Bronchial epithelial cell (primary cell): ENCODE data around the gene ETF1. TPM values are rescaled to one million over a fixed set of nuclear protein-coding genes. Genes with fewer than 3 reads are reported as not detected.

Source experiments
- DNase-seq: peaks from one replicate; pipeline ENCODE4 v3.0.0-alpha.2; 2010; ENCODE audit warnings: low read depth
- FAIRE-seq: peaks from 2 replicates; lab custom pipeline; 2011; peaks lifted over from hg19 to GRCh38; lab: Jason Lieb, UNC
- H3K27me3 ChIP-seq: 2 replicates; pipeline ENCODE4 v1.5.1; 2011; ENCODE audit warnings: low read length; ENCODE audit not compliant: control insufficient read depth, insufficient read depth
- H3K36me3 ChIP-seq: 2 replicates; pipeline ENCODE4 v1.5.1; 2011; ENCODE audit warnings: low read length; ENCODE audit not compliant: control insufficient read depth, insufficient read depth
- H3K4me3 ChIP-seq: 2 replicates; pipeline ENCODE4 v1.5.1; 2011; ENCODE audit warnings: mild to moderate bottlenecking, low read depth, low read length, control low read depth
- total RNA-seq: library from RNA; depleted of rRNA; stranded (reverse); fragments of >200 nt; gene quantifications from 2 replicates; pipeline ENCODE4 v1.2.1, GENCODE V29; 2014
- TF ChIP-seq, protein P1 (sequence below): IDR thresholded peaks from 2 replicates; pipeline ENCODE4 v1.5.1; 2011; ENCODE audit warnings: mild to moderate bottlenecking, moderate library complexity, low read length, control low read depth, inconsistent platforms; ENCODE audit not compliant: insufficient read depth, severe bottlenecking

The ETF1 gene
- total RNA-seq, 1 donor from 2014 or later: 183 TPM

GRCh38 chr5:138498376-138498775, 44.7 kb downstream of the ETF1 start:
- DNase-seq (no peak), FAIRE-seq (no peak)
- TF ChIP-seq, protein P1, sequence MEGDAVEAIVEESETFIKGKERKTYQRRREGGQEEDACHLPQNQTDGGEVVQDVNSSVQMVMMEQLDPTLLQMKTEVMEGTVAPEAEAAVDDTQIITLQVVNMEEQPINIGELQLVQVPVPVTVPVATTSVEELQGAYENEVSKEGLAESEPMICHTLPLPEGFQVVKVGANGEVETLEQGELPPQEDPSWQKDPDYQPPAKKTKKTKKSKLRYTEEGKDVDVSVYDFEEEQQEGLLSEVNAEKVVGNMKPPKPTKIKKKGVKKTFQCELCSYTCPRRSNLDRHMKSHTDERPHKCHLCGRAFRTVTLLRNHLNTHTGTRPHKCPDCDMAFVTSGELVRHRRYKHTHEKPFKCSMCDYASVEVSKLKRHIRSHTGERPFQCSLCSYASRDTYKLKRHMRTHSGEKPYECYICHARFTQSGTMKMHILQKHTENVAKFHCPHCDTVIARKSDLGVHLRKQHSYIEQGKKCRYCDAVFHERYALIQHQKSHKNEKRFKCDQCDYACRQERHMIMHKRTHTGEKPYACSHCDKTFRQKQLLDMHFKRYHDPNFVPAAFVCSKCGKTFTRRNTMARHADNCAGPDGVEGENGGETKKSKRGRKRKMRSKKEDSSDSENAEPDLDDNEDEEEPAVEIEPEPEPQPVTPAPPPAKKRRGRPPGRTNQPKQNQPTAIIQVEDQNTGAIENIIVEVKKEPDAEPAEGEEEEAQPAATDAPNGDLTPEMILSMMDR: no peak

DNA sequence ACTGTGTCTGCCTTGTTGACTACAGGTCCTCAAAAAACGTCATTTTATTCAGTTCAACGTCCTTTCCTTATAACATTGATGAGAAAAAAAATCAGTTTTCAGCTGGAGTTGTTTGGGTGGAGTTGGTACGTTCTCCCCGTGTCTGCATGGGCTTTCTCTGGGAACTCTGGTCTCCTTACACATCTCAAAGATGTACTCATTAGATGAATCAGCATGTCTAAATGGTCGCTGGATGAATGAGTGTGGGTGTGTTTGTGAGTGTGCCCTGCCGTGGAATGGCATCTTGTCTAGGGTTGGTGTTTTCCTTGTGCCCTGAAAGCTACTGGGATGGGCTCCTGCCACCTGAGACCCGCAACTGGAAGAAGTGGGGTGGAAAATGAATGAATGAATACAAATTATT, 47.7 kb downstream of the ETF1 start:
- FAIRE-seq (no peak), DNase-seq (peak; percentile 50)
- Histone ChIP-seq H3K4me3 (no peak overlapping the region), H3K36me3 (no peaks in the 10 kb centered on the region), H3K27me3 (no peaks in the 10 kb centered on the region)
- TF ChIP-seq, protein P1: no peak

More at GRCh38 chr5:138498376-138498775, 44.7 kb downstream of the ETF1 start:
- H3K36me3 ChIP-seq: no peaks in the 10 kb centered on the region
- no peak overlapping the region for H3K4me3 ChIP-seq
- no peaks in the 10 kb centered on the region for H3K27me3 ChIP-seq

GRCh38 chr5:138492560-138493045, 50.4 kb downstream of the ETF1 start:
- no peak for DNase-seq
- Histone ChIP-seq H3K4me3 (peak overlapping the region; percentile 54), H3K36me3 (no peaks in the 10 kb centered on the region), H3K27me3 (no peaks in the 10 kb centered on the region)
- TF ChIP-seq, protein P1: no peak
- FAIRE-seq: no peak

GRCh38 chr5:138491669-138492559, 51.1 kb downstream of the ETF1 start:
- no peaks in the 10 kb centered on the region for H3K27me3 ChIP-seq
- FAIRE-seq (no peak), DNase-seq (peak; percentile 76)
- H3K36me3 ChIP-seq: no peaks in the 10 kb centered on the region
- TF ChIP-seq, protein P1: no peak
- peak overlapping the region; percentile 54 for H3K4me3 ChIP-seq

DNA sequence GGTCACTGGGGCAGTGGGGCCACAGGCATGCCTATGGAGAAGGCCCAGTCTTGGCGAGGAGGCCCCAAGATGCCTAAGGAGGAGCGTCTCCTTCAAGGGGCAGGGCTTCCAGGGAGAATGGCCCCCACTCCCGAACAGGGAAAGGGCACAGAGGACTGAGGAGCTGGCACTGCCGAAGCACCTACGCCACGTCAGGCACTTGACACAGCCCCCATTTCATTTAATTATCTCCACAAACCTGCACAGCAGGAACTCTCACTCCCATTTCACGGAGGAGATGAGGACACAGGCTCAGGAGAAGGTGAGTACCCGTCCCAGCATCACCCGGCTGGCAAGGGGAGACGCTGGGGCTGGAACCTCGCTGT, 51.8 kb downstream of the ETF1 start:
- TF ChIP-seq, protein P1: no peak
- Histone ChIP-seq H3K4me3 (peak overlapping the region; percentile 51), H3K27me3 (no peaks in the 10 kb centered on the region), H3K36me3 (no peaks in the 10 kb centered on the region)
- FAIRE-seq (no peak), DNase-seq (no peak)
